Tibial artery (tissue), 4 donors: Measurements from ENCODE around the gene MED7.
A peak's percentile ranks its signal among the peaks of the same experiment; 100 is the strongest.

ENCODE experiments used
- DNase-seq, 2 donors: peaks; one replicate each; pipeline ENCODE4 v3.0.0-alpha.2; 2019
- H3K27ac ChIP-seq, 2 donors: fragments of 200-600 bp; sonication (generic) in 1 of 2; 1 replicate in 1 of 2; 2 replicates in 1 of 2; pipeline ENCODE4 v1.5.1; 2018 to 2019; ENCODE audit warnings: mild to moderate bottlenecking in 1 of 2
- H3K27me3 ChIP-seq, 2 donors: fragments of 200-600 bp; sonication (generic) in 1 of 2; one replicate each; pipeline versions ENCODE4 v1.5.1 to v1.6.0; 2016 to 2019
- H3K36me3 ChIP-seq, 3 donors: fragments of 200-600 bp; sonication (generic) in 2 of 3; one replicate each; pipeline ENCODE4 v1.5.1; 2016 to 2019; ENCODE audit warnings: mild to moderate bottlenecking in 2 of 3
- H3K4me1 ChIP-seq, 4 donors: fragments of 200-600 bp; sonication (generic) in 2 of 4; 1 replicate in 3 of 4; 2 replicates in 1 of 4; pipeline ENCODE4 v1.5.1; 2016 to 2019
- H3K4me3 ChIP-seq, 2 donors: fragments of 200-600 bp; sonication (generic) in 1 of 2; 1 replicate in 1 of 2; 2 replicates in 1 of 2; pipeline ENCODE4 v1.5.1; 2018 to 2019; ENCODE audit warnings: mild to moderate bottlenecking in 2 of 2
- H3K9me3 ChIP-seq, 3 donors: fragments of 200-600 bp; sonication (generic) in 1 of 3; one replicate each; pipeline ENCODE4 v1.5.1; 2016 to 2019
- CTCF ChIP-seq, 2 experiments: fragments of 200-600 bp in 1 of 2; fragments of 450-650 bp in 1 of 2; IDR thresholded peaks; one replicate each; pipeline ENCODE4 v1.5.1; 2017 to 2019; ENCODE audit warnings: antibody characterized with exemption in 2 of 2, mild to moderate bottlenecking in 1 of 2, moderate library complexity in 1 of 2
- intact Hi-C: fragments of 100-400 bp; cut with DNase I; formaldehyde crosslinking; loops from one replicate; pipeline ENCODE4 v1.15.0; 2023; ENCODE audit warnings: low total_unique reads

The MED7 gene

GRCh38 chr5:157109744-157110143 lies 32.9 kb downstream of the MED7 start:
- H3K27me3 ChIP-seq: no peaks in the 10 kb centered on the region
- no peaks in the 10 kb centered on the region for H3K36me3 ChIP-seq
- no peaks in the 10 kb centered on the region for H3K4me1 ChIP-seq
- intact Hi-C loops: no loop called here
- no peak for DNase-seq
- no peak overlapping the region for H3K4me3 ChIP-seq
- H3K9me3 ChIP-seq: no peaks in the 10 kb centered on the region
- no peak for TF ChIP-seq CTCF (IDR thresholded peaks at IDR 0.05)
- H3K27ac ChIP-seq: no peak overlapping the region

- intact Hi-C loops: no loop called here
- peak within 1 kb of the TSS; percentile 13 to 17 for H3K4me3 ChIP-seq
- no peak for TF ChIP-seq CTCF (IDR thresholded peaks at IDR 0.05)
- DNase-seq: peak; percentile 57 to 73
- H3K27ac ChIP-seq: no peak within 1 kb of the TSS
- H3K36me3 ChIP-seq: no peaks in the 10 kb centered on the region
- H3K27me3 ChIP-seq: no peaks in the 10 kb centered on the region
- no peaks in the 10 kb centered on the region for H3K9me3 ChIP-seq
- no peaks in the 10 kb centered on the region for H3K4me1 ChIP-seq
Observed at GRCh38 chr5:157108976-157109375, 33.7 kb downstream of the MED7 start, which contains the start of gene HAVCR2. TSS of gene HAVCR2 (minus strand) at chr5:157109044. CDS start at chr5:157108983, 61 bp downstream.

- intact Hi-C loops: no loop called here
- H3K27ac ChIP-seq: no peak overlapping the region
- no peak overlapping the region for H3K4me3 ChIP-seq
- H3K36me3 ChIP-seq: no peaks in the 10 kb centered on the region
- H3K9me3 ChIP-seq: no peaks in the 10 kb centered on the region
- TF ChIP-seq CTCF (IDR thresholded peaks at IDR 0.05): no peak
- no peaks in the 10 kb centered on the region for H3K27me3 ChIP-seq
- DNase-seq: no peak
- no peaks in the 10 kb centered on the region for H3K4me1 ChIP-seq
Observed at GRCh38 chr5:157107508-157107907, 35.2 kb downstream of the MED7 start.

GRCh38 chr5:157106630-157107461 lies 35.8 kb downstream of the MED7 start:
- peak in 1 of 2 donors; percentile 65 for DNase-seq
- Histone ChIP-seq H3K9me3 (no peaks in the 10 kb centered on the region), H3K27ac (no peak overlapping the region), H3K4me3 (peak overlapping the region in 1 of 2 donors; percentile 2), H3K4me1 (no peaks in the 10 kb centered on the region), H3K36me3 (no peaks in the 10 kb centered on the region), H3K27me3 (no peaks in the 10 kb centered on the region)
- no peak for TF ChIP-seq CTCF (IDR thresholded peaks at IDR 0.05)
- intact Hi-C loops: no loop called here

- H3K4me3 ChIP-seq: no peak overlapping the region
- H3K36me3 ChIP-seq: no peaks in the 10 kb centered on the region
- H3K27ac ChIP-seq: peak overlapping the region in 1 of 2 donors; percentile 26
- no peaks in the 10 kb centered on the region for H3K27me3 ChIP-seq
- intact Hi-C loops: no loop called here
- TF ChIP-seq CTCF (IDR thresholded peaks at IDR 0.05): no peak
- DNase-seq: no peak
- H3K9me3 ChIP-seq: no peaks in the 10 kb centered on the region
- H3K4me1 ChIP-seq: peaks cover 0 to 15% (median 3%) of the 10 kb centered on the region in 4 donors
Observed at GRCh38 chr5:157100140-157100679, 42.5 kb downstream of the MED7 start.
